NOMO-1 (cell line): ENCODE results near the gene NYAP1.

ENCODE experiments used
- DNase-seq, 2 experiments: peaks; one replicate each; lab custom pipeline; 2025; ENCODE audit not compliant: unreplicated experiment in 2 of 2; lab: John Stamatoyannopoulos, UW

The NYAP1 gene

GRCh38 chr7:100456562-100456961, 27.2 kb upstream of the NYAP1 start:
- no peak for DNase-seq

- no peak for DNase-seq
Observed at GRCh38 chr7:100457033-100457432, 26.7 kb upstream of the NYAP1 start.

GRCh38 chr7:100464210-100464660, 19.5 kb upstream of the NYAP1 start, which contains the start of gene SPACDR:
Gene SPACDR (minus strand): TSS chr7:100464260. CDS start chr7:100464025, 235 bp downstream.
- DNase-seq: no peak

- DNase-seq: no peak
Observed at GRCh38 chr7:100464791-100465190, 18.9 kb upstream of the NYAP1 start.

GRCh38 chr7:100465299-100465698, 18.4 kb upstream of the NYAP1 start:
- no peak for DNase-seq

- DNase-seq: no peak
Observed at GRCh38 chr7:100465702-100466311, 17.9 kb upstream of the NYAP1 start.

- DNase-seq: no peak
Observed at GRCh38 chr7:100466653-100467605, 16.8 kb upstream of the NYAP1 start.

GRCh38 chr7:100467638-100468373, 15.9 kb upstream of the NYAP1 start:
- no peak for DNase-seq

- DNase-seq: peak; percentile 66 to 77
Observed at GRCh38 chr7:100469227-100470044, 14.3 kb upstream of the NYAP1 start.

GRCh38 chr7:100471021-100471420, 12.7 kb upstream of the NYAP1 start:
- no peak for DNase-seq

GRCh38 chr7:100472121-100472851, 11.4 kb upstream of the NYAP1 start:
- DNase-seq: no peak

- no peak for DNase-seq
Observed at GRCh38 chr7:100472854-100473499, 10.8 kb upstream of the NYAP1 start.

- no peak for DNase-seq
Observed at GRCh38 chr7:100475549-100475948, 8.2 kb upstream of the NYAP1 start.

- no peak for DNase-seq
Observed at GRCh38 chr7:100476101-100476780, 7.5 kb upstream of the NYAP1 start.

- DNase-seq: peak; percentile 25 to 32
Observed at GRCh38 chr7:100476903-100477870, 6.5 kb upstream of the NYAP1 start.

GRCh38 chr7:100477871-100478267, 5.9 kb upstream of the NYAP1 start:
- DNase-seq: no peak

GRCh38 chr7:100478958-100479660, 4.6 kb upstream of the NYAP1 start, which contains the start of gene TSC22D4:
Gene TSC22D4 (minus strand): TSS chr7:100479214. CDS start chr7:100478038, 1,176 bp downstream.
- peak; percentile 99 to 100 for DNase-seq
